Measurements from ENCODE around the gene CLDN7. TPM values are rescaled to one million over a fixed set of nuclear protein-coding genes. Genes with fewer than 3 reads are reported as not detected.

The CLDN7 gene
- total RNA-seq, 3 donors from 2014 or later (not counting 1 experiment from before 2014, with no cell fraction given) = 0.99 to 1.8 (median 1.7) TPM

- no peaks in the 10 kb centered on the region for H3K36me3 Mint-ChIP-seq
- TF ChIP-seq CTCF (IDR thresholded peaks at IDR 0.05) = no peak
- no peaks in the 10 kb centered on the region for H3K9me3 Mint-ChIP-seq
- peaks cover 7 to 18% of the 10 kb centered on the region in 2 donors for H3K27me3 Mint-ChIP-seq (ENCODE audit: low read depth in 2 of 2)
- under 1% methylated on average over 57 of the region's 57 CpGs for WGBS (ENCODE audit: insufficient coverage)
- peaks cover 28% of the 10 kb centered on the region for H3K4me1 ChIP-seq (ENCODE audit: control insufficient read depth, insufficient read depth, low read length)
- H3K36me3 ChIP-seq (ENCODE audit: control insufficient read depth, insufficient read depth, low read length) = no peaks in the 10 kb centered on the region
- H3K4me3 Mint-ChIP-seq = peak within 1 kb of the TSS; percentile 95
- intact Hi-C loops (cut with micrococcal nuclease) = loop anchor here (5.0 kb wide), 1 partner anchor 247 kb away; no protein-coding TSS in a partner anchor
- DNase-seq = peak; percentile 63 to 84
- peak; percentile 76 to 84 (median 83) for ATAC-seq
- H3K4me3 ChIP-seq (ENCODE audit: low read length) = no peak within 1 kb of the TSS
- H3K4me1 Mint-ChIP-seq = peaks cover 19 to 24% of the 10 kb centered on the region in 2 donors
- H3K27ac Mint-ChIP-seq = peak within 1 kb of the TSS in 1 of 2 donors; percentile 63
- H3K27me3 ChIP-seq (ENCODE audit: control insufficient read depth, insufficient read depth, low read length) = peaks cover 18% of the 10 kb centered on the region
- H3K9me3 ChIP-seq (ENCODE audit: control insufficient read depth, insufficient read depth, low read length) = no peaks in the 10 kb centered on the region
- no peak within 1 kb of the TSS for H3K27ac ChIP-seq (ENCODE audit: low read length)
Observed at GRCh38 chr17:7294614-7295153, 32.4 kb upstream of the CLDN7 start, which contains the start of gene YBX2. Gene YBX2 (minus strand): TSS chr17:7294639. CDS start chr17:7294500, 139 bp downstream.

- intact Hi-C loops (cut with micrococcal nuclease) = loop anchor here (5.0 kb wide), 1 partner anchor 247 kb away; no protein-coding TSS in a partner anchor
- peaks cover 7 to 18% of the 10 kb centered on the region in 2 donors for H3K27me3 Mint-ChIP-seq (ENCODE audit: low read depth in 2 of 2)
Observed at GRCh38 chr17:7293816-7294613, 31.7 kb upstream of the CLDN7 start.

GRCh38 chr17:7293159-7293558 is 30.9 kb upstream of the CLDN7 start:
- TF ChIP-seq CTCF (IDR thresholded peaks at IDR 0.05) = no peak
- WGBS (ENCODE audit: insufficient coverage) = 94% methylated on average over 11 of the region's 11 CpGs
- Mint-ChIP-seq H3K36me3 (no peaks in the 10 kb centered on the region), H3K4me1 (peaks cover 19 to 24% of the 10 kb centered on the region in 2 donors), H3K4me3 (peak overlapping the region; percentile 66), H3K27ac (no peak overlapping the region), H3K27me3 (ENCODE audit: low read depth in 2 of 2) (peaks cover 13 to 21% of the 10 kb centered on the region in 2 donors), H3K9me3 (no peaks in the 10 kb centered on the region)
- ATAC-seq (no peak), DNase-seq (no peak)
- Histone ChIP-seq H3K27ac (ENCODE audit: low read length) (no peak overlapping the region), H3K4me3 (ENCODE audit: low read length) (no peak overlapping the region), H3K4me1 (ENCODE audit: control insufficient read depth, insufficient read depth, low read length) (peaks cover 28% of the 10 kb centered on the region), H3K36me3 (ENCODE audit: control insufficient read depth, insufficient read depth, low read length) (no peaks in the 10 kb centered on the region), H3K27me3 (ENCODE audit: control insufficient read depth, insufficient read depth, low read length) (peaks cover 18% of the 10 kb centered on the region), H3K9me3 (ENCODE audit: control insufficient read depth, insufficient read depth, low read length) (no peaks in the 10 kb centered on the region)
- intact Hi-C loops (cut with micrococcal nuclease) = loop anchor here (5.0 kb wide), 1 partner anchor 246 kb away; no protein-coding TSS in a partner anchor

More at GRCh38 chr17:7293816-7294613, 31.7 kb upstream of the CLDN7 start:
- Histone ChIP-seq H3K4me1 (ENCODE audit: control insufficient read depth, insufficient read depth, low read length) (peaks cover 28% of the 10 kb centered on the region), H3K27ac (ENCODE audit: low read length) (no peak overlapping the region), H3K9me3 (ENCODE audit: control insufficient read depth, insufficient read depth, low read length) (no peaks in the 10 kb centered on the region), H3K4me3 (ENCODE audit: low read length) (no peak overlapping the region), H3K27me3 (ENCODE audit: control insufficient read depth, insufficient read depth, low read length) (peaks cover 18% of the 10 kb centered on the region), H3K36me3 (ENCODE audit: control insufficient read depth, insufficient read depth, low read length) (no peaks in the 10 kb centered on the region)
- Mint-ChIP-seq H3K27ac (no peak overlapping the region), H3K4me1 (peaks cover 19 to 24% of the 10 kb centered on the region in 2 donors), H3K4me3 (peak overlapping the region; percentile 66), H3K36me3 (no peaks in the 10 kb centered on the region), H3K9me3 (no peaks in the 10 kb centered on the region)
- WGBS (ENCODE audit: insufficient coverage) = 4% methylated on average over 75 of the region's 75 CpGs
- DNase-seq (peak in 1 of 2 donors; percentile 57), ATAC-seq (no peak)
- no peak for TF ChIP-seq CTCF (IDR thresholded peaks at IDR 0.05)

All from natural killer cell (primary cell).